Stimulated activated CD8-positive, alpha-beta memory T cell treated with anti-CD3 and anti-CD28 coated beads, Interleukin-15, amount 100 ng/mL, for 24 hours (primary cell): ENCODE results near the gene RNF213.
"Not testable (repeated sequence)": the region's sequence is repeated elsewhere in the genome, so short reads cannot be mapped to it uniquely, and the experiment has no call there.

ENCODE experiments used
- DNase-seq: peaks from one replicate; pipeline ENCODE4 v3.0.0-alpha.2; 2020; ENCODE audit warnings: low read depth

Gene RNF213

GRCh38 chr17:80320496-80320895 is 59.8 kb downstream of the RNF213 start:
- no peak for DNase-seq

GRCh38 chr17:80322864-80323263 is 62.2 kb downstream of the RNF213 start:
- DNase-seq: no peak

- no peak for DNase-seq
These were observed 63.3 kb downstream of the RNF213 start for GRCh38 chr17:80323982-80324381.

GRCh38 chr17:80327518-80327917 is 66.9 kb downstream of the RNF213 start:
- no peak for DNase-seq

GRCh38 chr17:80328634-80329380 is 68.2 kb downstream of the RNF213 start:
- DNase-seq: no peak

- DNase-seq: not testable (repeated sequence)
These were observed 68.8 kb downstream of the RNF213 start for GRCh38 chr17:80329421-80329820.

GRCh38 chr17:80330276-80330675 is 69.6 kb downstream of the RNF213 start:
- no peak for DNase-seq

GRCh38 chr17:80330938-80331337 is 70.3 kb downstream of the RNF213 start:
- not testable (repeated sequence) for DNase-seq

GRCh38 chr17:80331820-80332219 is 71.2 kb downstream of the RNF213 start:
- DNase-seq: no peak

- DNase-seq: no peak
These were observed 76.7 kb downstream of the RNF213 start for GRCh38 chr17:80337195-80337895.

- DNase-seq: no peak
These were observed 78.5 kb downstream of the RNF213 start for GRCh38 chr17:80339118-80339517.

- DNase-seq: no peak
These were observed 79.2 kb downstream of the RNF213 start for GRCh38 chr17:80339731-80340456.

- DNase-seq: no peak
These were observed 84.7 kb downstream of the RNF213 start for GRCh38 chr17:80345321-80345720.

GRCh38 chr17:80345841-80346497 is 85.3 kb downstream of the RNF213 start:
- DNase-seq: no peak

GRCh38 chr17:80346498-80347275 is 86.0 kb downstream of the RNF213 start:
- no peak for DNase-seq

- no peak for DNase-seq
These were observed 86.9 kb downstream of the RNF213 start for GRCh38 chr17:80347536-80347935.

GRCh38 chr17:80347948-80348351 is 87.3 kb downstream of the RNF213 start:
- DNase-seq: no peak

GRCh38 chr17:80348551-80349150 is 88.0 kb downstream of the RNF213 start:
- no peak for DNase-seq

- no peak for DNase-seq
These were observed 88.5 kb downstream of the RNF213 start for GRCh38 chr17:80349151-80349651.

GRCh38 chr17:80349751-80350150 is 89.1 kb downstream of the RNF213 start:
- no peak for DNase-seq
